H9 (cell line): Measurements from ENCODE around the gene SPDEF. TPM values are rescaled to one million over a fixed set of nuclear protein-coding genes. Genes with fewer than 3 reads are reported as not detected.

Source experiments
- DNase-seq: peaks from one replicate; pipeline ENCODE4 v3.0.0-alpha.2; 2017
- H2AFZ ChIP-seq: one replicate; pipeline ENCODE4 v1.6.1; 2013; ENCODE audit warnings: mild to moderate bottlenecking, low read length, control low read depth, moderate library complexity
- H2AK5ac ChIP-seq: 2 replicates; pipeline ENCODE4 v1.6.1; 2013; ENCODE audit warnings: low read length, control low read depth, mixed read lengths; ENCODE audit not compliant: insufficient read length
- H2BK120ac ChIP-seq: one replicate; pipeline ENCODE4 v1.6.1; 2013; ENCODE audit warnings: low read depth, mild to moderate bottlenecking, low read length, control low read depth, inconsistent platforms; ENCODE audit not compliant: poor library complexity, severe bottlenecking
- H2BK12ac ChIP-seq: 2 replicates; pipeline ENCODE4 v1.6.1; 2013; ENCODE audit warnings: low read length, control low read depth, mixed read lengths, low read depth; ENCODE audit not compliant: insufficient read length
- H2BK15ac ChIP-seq: 2 replicates; pipeline ENCODE4 v1.6.1; 2013; ENCODE audit warnings: low read depth, low read length, control low read depth
- H2BK20ac ChIP-seq: one replicate; pipeline ENCODE4 v1.6.1; 2013; ENCODE audit warnings: low read depth, mild to moderate bottlenecking, low read length, control low read depth, inconsistent platforms; ENCODE audit not compliant: poor library complexity, severe bottlenecking
- H2BK5ac ChIP-seq: 2 replicates; pipeline ENCODE4 v1.6.1; 2013; ENCODE audit warnings: low read length, control low read depth, mixed read lengths; ENCODE audit not compliant: insufficient read length
- H3K14ac ChIP-seq: 2 replicates; pipeline ENCODE4 v1.6.1; 2013; ENCODE audit warnings: low read length, control low read depth; ENCODE audit not compliant: insufficient read depth
- H3K18ac ChIP-seq: 2 replicates; pipeline ENCODE4 v1.6.1; 2013; ENCODE audit warnings: low read depth, mild to moderate bottlenecking, mixed read lengths, low read length, control low read depth; ENCODE audit not compliant: insufficient read length
- H3K23ac ChIP-seq: 2 replicates; pipeline ENCODE4 v1.6.1; 2013; ENCODE audit warnings: low read length, control low read depth, mixed read lengths, low read depth; ENCODE audit not compliant: insufficient read length
- H3K23me2 ChIP-seq: 2 replicates; pipeline ENCODE4 v1.6.1; 2013; ENCODE audit warnings: low read depth, mild to moderate bottlenecking, mixed read lengths, low read length, control low read depth; ENCODE audit not compliant: insufficient read length, poor library complexity, severe bottlenecking
- H3K27ac ChIP-seq: 2 replicates; pipeline ENCODE4 v1.5.1; 2013; ENCODE audit warnings: low read length, control low read depth, mixed read lengths, low read depth; ENCODE audit not compliant: insufficient read length
- H3K27me3 ChIP-seq: 2 replicates; pipeline ENCODE4 v1.6.1; 2013; ENCODE audit warnings: low read length, control low read depth, inconsistent platforms; ENCODE audit not compliant: insufficient read depth
- H3K4ac ChIP-seq: 2 replicates; pipeline ENCODE4 v1.6.1; 2013; ENCODE audit warnings: low read depth, mild to moderate bottlenecking, control low read depth, inconsistent platforms, low read length, moderate library complexity
- H3K4me1 ChIP-seq: 2 replicates; pipeline ENCODE4 v1.6.1; 2013; ENCODE audit warnings: low read length, control low read depth, inconsistent platforms; ENCODE audit not compliant: insufficient read depth
- H3K4me2 ChIP-seq: 2 replicates; pipeline ENCODE4 v1.6.1; 2013; ENCODE audit warnings: low read length, control low read depth, mixed read lengths; ENCODE audit not compliant: insufficient read length, insufficient read depth
- H3K56ac ChIP-seq: 2 replicates; pipeline ENCODE4 v1.6.1; 2013; ENCODE audit warnings: low read depth, mild to moderate bottlenecking, mixed read lengths, low read length, control low read depth; ENCODE audit not compliant: insufficient read length
- H3K79me1 ChIP-seq: 2 replicates; pipeline ENCODE4 v1.6.1; 2013; ENCODE audit warnings: low read depth, mild to moderate bottlenecking, moderate library complexity, low read length, control low read depth, inconsistent platforms; ENCODE audit not compliant: insufficient read depth, poor library complexity, severe bottlenecking
- H3K79me2 ChIP-seq: 2 replicates; pipeline ENCODE4 v1.6.1; 2013; ENCODE audit warnings: low read length, control low read depth, inconsistent platforms; ENCODE audit not compliant: insufficient read depth
- H3K9ac ChIP-seq: 2 replicates; pipeline ENCODE4 v1.6.1; 2013; ENCODE audit warnings: low read length, control low read depth, mixed read lengths; ENCODE audit not compliant: insufficient read length; ENCODE audit errors: extremely low read depth
- H3K9me3 ChIP-seq: one replicate; pipeline ENCODE4 v1.6.1; 2013; ENCODE audit warnings: low read depth, low read length, inconsistent platforms; ENCODE audit not compliant: control insufficient read depth
- H3T11ph ChIP-seq: one replicate; pipeline ENCODE4 v1.6.1; 2013; ENCODE audit warnings: mild to moderate bottlenecking, low read length, control low read depth, inconsistent platforms
- H4K20me1 ChIP-seq: one replicate; pipeline ENCODE4 v1.6.1; 2013; ENCODE audit not compliant: control insufficient read depth, insufficient read length, insufficient read depth
- H4K5ac ChIP-seq: 2 replicates; pipeline ENCODE4 v1.6.1; 2013; ENCODE audit warnings: low read depth, mild to moderate bottlenecking, mixed read lengths, low read length, control low read depth; ENCODE audit not compliant: insufficient read length
- H4K8ac ChIP-seq: replicated peaks from 2 replicates; pipeline ENCODE4 v1.6.1; 2013; ENCODE audit warnings: low read length, control low read depth, mixed read lengths, low read depth; ENCODE audit not compliant: insufficient read length
- H4K91ac ChIP-seq: 2 replicates; pipeline ENCODE4 v1.6.1; 2013; ENCODE audit warnings: low read depth, mild to moderate bottlenecking, moderate library complexity, mixed read lengths, low read length, control low read depth; ENCODE audit not compliant: insufficient read length
- H3K27ac Mint-ChIP-seq, 3 experiments: 2 replicates in 2 of 3; 3 replicates in 1 of 3; pipeline ENCODE4 v1.8.0; 2020 to 2021; ENCODE audit warnings: mixed read lengths in 3 of 3, mild to moderate bottlenecking in 1 of 3, moderate library complexity in 1 of 3
- H3K27me3 Mint-ChIP-seq: 2 replicates; pipeline ENCODE4 v1.8.0; 2021; ENCODE audit warnings: low read depth, mild to moderate bottlenecking, moderate library complexity, mixed read lengths
- H3K36me3 Mint-ChIP-seq, 3 experiments: 2 replicates in 2 of 3; 3 replicates in 1 of 3; pipeline ENCODE4 v1.8.0; 2020 to 2021; ENCODE audit warnings: low read depth in 3 of 3, mixed read lengths in 3 of 3; ENCODE audit not compliant: insufficient read depth in 1 of 3
- H3K4me1 Mint-ChIP-seq, 2 experiments: 2 replicates each; pipeline ENCODE4 v1.8.0; 2020; ENCODE audit warnings: mixed read lengths in 2 of 2
- H3K4me3 Mint-ChIP-seq, 2 experiments: 2 replicates in 1 of 2; 3 replicates in 1 of 2; pipeline ENCODE4 v1.8.0; 2020 to 2021; ENCODE audit warnings: mild to moderate bottlenecking in 2 of 2, mixed read lengths in 2 of 2, moderate library complexity in 1 of 2
- H3K9me3 Mint-ChIP-seq, 2 experiments: 2 replicates in 1 of 2; 3 replicates in 1 of 2; pipeline ENCODE4 v1.8.0; 2020; ENCODE audit warnings: mild to moderate bottlenecking in 2 of 2, mixed read lengths in 2 of 2, moderate library complexity in 1 of 2
- CTCF ChIP-seq: fragments of 200-600 bp; sonication (generic); conservative IDR thresholded peaks from 3 replicates; pipeline ENCODE4 v1.8.0; 2021; ENCODE audit warnings: antibody characterized with exemption, mild to moderate bottlenecking
- WGBS: extraction: QIAGEN DNeasy Blood & Tissue Kit; methylation state at CpG from one replicate; pipeline ENCODE4 v1.1.7; 2013; ENCODE audit warnings: missing lambda C conversion rate, low lambda C conversion rate, mixed read lengths; ENCODE audit not compliant: insufficient read length; ENCODE audit errors: extremely low coverage; 5-methylcytosine and 5-hydroxymethylcytosine counted together
- total RNA-seq: library from RNA; stranded (reverse); gene quantifications from 2 replicates; pipeline ENCODE4 v1.2.1, GENCODE V29; 2021

SPDEF gene
- total RNA-seq, 1 experiment from 2014 or later, result 0.15 TPM

GRCh38 chr6:34598712-34599111 lies 42.6 kb upstream of the SPDEF start:
- H3K4ac ChIP-seq, result no peak overlapping the region
- TF ChIP-seq CTCF, result no peak
- H2AK5ac ChIP-seq, result no peak overlapping the region
- H2AFZ ChIP-seq, result no peak overlapping the region
- no peaks in the 10 kb centered on the region for H3K27me3 ChIP-seq
- H3K23me2 ChIP-seq, result peaks cover 3% of the 10 kb centered on the region
- H4K5ac ChIP-seq, result no peak overlapping the region
- no peak overlapping the region for H2BK12ac ChIP-seq
- no peak for DNase-seq
- H3K79me1 ChIP-seq, result peaks cover 6% of the 10 kb centered on the region
- H2BK15ac ChIP-seq, result no peak overlapping the region
- H3K27ac ChIP-seq, result no peak overlapping the region
- H4K91ac ChIP-seq, result no peak overlapping the region
- H3T11ph ChIP-seq, result no peak overlapping the region
- Mint-ChIP-seq H3K4me1 (peaks cover 25 to 31% of the 10 kb centered on the region in 2 experiments), H3K4me3 (no peak overlapping the region), H3K36me3 (no peaks in the 10 kb centered on the region), H3K9me3 (no peaks in the 10 kb centered on the region), H3K27ac (no peak overlapping the region), H3K27me3 (no peaks in the 10 kb centered on the region)
- H3K23ac ChIP-seq, result no peak overlapping the region
- H3K9me3 ChIP-seq, result no peaks in the 10 kb centered on the region
- WGBS, result no CpG with 5 or more reads among the region's 3 CpGs
- no peak overlapping the region for H2BK5ac ChIP-seq
- H3K4me2 ChIP-seq, result no peak overlapping the region
- H3K56ac ChIP-seq, result no peak overlapping the region
- H3K14ac ChIP-seq, result no peak overlapping the region
- no peak overlapping the region for H4K8ac ChIP-seq
- no peak overlapping the region for H2BK120ac ChIP-seq
- no peak overlapping the region for H3K9ac ChIP-seq
- no peak overlapping the region for H2BK20ac ChIP-seq
- H3K4me1 ChIP-seq, result peaks cover 10% of the 10 kb centered on the region; the same call in 1 of the 2 replicates
- H3K18ac ChIP-seq, result no peak overlapping the region
- H3K79me2 ChIP-seq, result peaks cover 2% of the 10 kb centered on the region; the same call in 1 of the 2 replicates
- no peaks in the 10 kb centered on the region for H4K20me1 ChIP-seq
